Activated gamma-delta T cell treated with anti-CD3 and anti-CD28 coated beads, Interleukin-2, amount 50 U/mL, for 16 hours (primary cell): ENCODE measurements around the gene YJU2.
"Not testable (repeated sequence)": the region's sequence is repeated elsewhere in the genome, so short reads cannot be mapped to it uniquely, and the experiment has no call there.

ENCODE experiments used
- DNase-seq: peaks from one replicate; pipeline ENCODE4 v3.0.0-alpha.2; 2020; ENCODE audit warnings: low read depth

Gene YJU2

GRCh38 chr19:4228765-4229178, 18.1 kb upstream of the YJU2 start:
- DNase-seq: no peak

GRCh38 chr19:4229179-4229931, 17.5 kb upstream of the YJU2 start, which contains the start of gene EBI3:
EBI3 (plus strand) TSS chr19:4229523; CDS start chr19:4229551, 28 bp downstream.
- peak; percentile 30 for DNase-seq

GRCh38 chr19:4230237-4230636, 16.6 kb upstream of the YJU2 start:
- not testable (repeated sequence) for DNase-seq

GRCh38 chr19:4231521-4231920, 15.4 kb upstream of the YJU2 start:
- DNase-seq: not testable (repeated sequence)

- not testable (repeated sequence) for DNase-seq
Measured at GRCh38 chr19:4232139-4232538, 14.7 kb upstream of the YJU2 start.

- no peak for DNase-seq
Measured at GRCh38 chr19:4232614-4233281, 14.1 kb upstream of the YJU2 start.

- DNase-seq: peak; percentile 48
Measured at GRCh38 chr19:4233282-4233853, 13.5 kb upstream of the YJU2 start.

GRCh38 chr19:4234142-4234861, 12.6 kb upstream of the YJU2 start:
- no peak for DNase-seq

- no peak for DNase-seq
Measured at GRCh38 chr19:4234862-4235201, 12.0 kb upstream of the YJU2 start.

- not testable (repeated sequence) for DNase-seq
Measured at GRCh38 chr19:4237510-4237909, 9.4 kb upstream of the YJU2 start.

GRCh38 chr19:4238831-4239230, 8.0 kb upstream of the YJU2 start:
- no peak for DNase-seq

- DNase-seq: no peak
Measured at GRCh38 chr19:4241824-4242430, 5.0 kb upstream of the YJU2 start.

GRCh38 chr19:4245938-4246337, 942 bp upstream of the YJU2 start:
- DNase-seq: not testable (repeated sequence)

GRCh38 chr19:4256563-4256962, 9.7 kb downstream of the YJU2 start:
- DNase-seq: no peak

GRCh38 chr19:4257025-4257424, 10.1 kb downstream of the YJU2 start:
- no peak for DNase-seq

GRCh38 chr19:4258181-4258580, 11.3 kb downstream of the YJU2 start:
- DNase-seq: no peak

- no peak for DNase-seq
Measured at GRCh38 chr19:4260613-4261191, 13.8 kb downstream of the YJU2 start.

- no peak for DNase-seq
Measured at GRCh38 chr19:4264812-4265211, 17.9 kb downstream of the YJU2 start.

GRCh38 chr19:4266253-4267000, 19.5 kb downstream of the YJU2 start:
- no peak for DNase-seq

GRCh38 chr19:4267101-4267900, 20.4 kb downstream of the YJU2 start:
- peak; percentile 38 for DNase-seq
